ENCODE results near the gene NECTIN2. TPM values are rescaled to one million over a fixed set of nuclear protein-coding genes. Genes with fewer than 3 reads are reported as not detected.
A peak's percentile ranks its signal among the peaks of the same experiment; 100 is the strongest.

Gene NECTIN2
- total and polyA plus RNA-seq, 7 experiments from 2014 or later, result 0.16 to 9.2 (median 0.80) TPM; not detected in 1

GRCh38 chr19:44816301-44816700 is 29.8 kb upstream of the NECTIN2 start:
- POLR2A ChIA-PET, result no interaction called here

GRCh38 chr19:44817725-44818465 is 28.2 kb upstream of the NECTIN2 start:
- H3K27me3 Mint-ChIP-seq, result peaks cover 0 to 5% (median 3%) of the 10 kb centered on the region in 5 donors
- CTCF ChIA-PET, result no interaction called here
- POLR2A ChIA-PET, result interaction anchor here (0.6 kb wide), 1 partner anchor 247 kb away, joined by 3 read pairs; no protein-coding TSS in a partner anchor
- no peak overlapping the region for H3K27ac Mint-ChIP-seq
- DNase-seq (no peak), ATAC-seq (no peak)
- H3K36me3 ChIP-seq (ENCODE audit: control insufficient read depth in 2 of 3, insufficient read depth in 3 of 3, low read length in 3 of 3), result no peaks in the 10 kb centered on the region
- H3K4me1 ChIP-seq (ENCODE audit: control insufficient read depth in 2 of 2, insufficient read depth in 2 of 2, low read length in 2 of 2), result no peaks in the 10 kb centered on the region
- H3K27ac ChIP-seq (ENCODE audit: low read depth, low read length), result no peak overlapping the region
- no peaks in the 10 kb centered on the region for H3K27me3 ChIP-seq (ENCODE audit: control insufficient read depth in 2 of 2, insufficient read depth in 2 of 2, low read length in 2 of 2)
- H3K4me1 Mint-ChIP-seq, result no peaks in the 10 kb centered on the region
- no peak overlapping the region for H3K4me3 ChIP-seq (ENCODE audit: low read length)
- no peaks in the 10 kb centered on the region for H3K9me3 Mint-ChIP-seq
- no peak overlapping the region for H3K4me3 Mint-ChIP-seq
- no peaks in the 10 kb centered on the region for H3K36me3 Mint-ChIP-seq
- no peaks in the 10 kb centered on the region for H3K9me3 ChIP-seq (ENCODE audit: control insufficient read depth in 2 of 3, low read length in 3 of 3)
- intact Hi-C loops (cut with micrococcal nuclease), result no loop called here

More at GRCh38 chr19:44816301-44816700, 29.8 kb upstream of the NECTIN2 start:
- no peaks in the 10 kb centered on the region for H3K36me3 ChIP-seq (ENCODE audit: control insufficient read depth in 2 of 3, insufficient read depth in 3 of 3, low read length in 3 of 3)
- no peaks in the 10 kb centered on the region for H3K27me3 ChIP-seq (ENCODE audit: control insufficient read depth in 2 of 2, insufficient read depth in 2 of 2, low read length in 2 of 2)
- peaks cover under 1 to 13% (median 10%) of the 10 kb centered on the region in 5 donors for H3K27me3 Mint-ChIP-seq
- no peak overlapping the region for H3K27ac ChIP-seq (ENCODE audit: low read depth, low read length)
- H3K4me1 Mint-ChIP-seq, result no peaks in the 10 kb centered on the region
- no peaks in the 10 kb centered on the region for H3K9me3 Mint-ChIP-seq
- DNase-seq, result no peak
- no peak for ATAC-seq
- no peaks in the 10 kb centered on the region for H3K4me1 ChIP-seq (ENCODE audit: control insufficient read depth in 2 of 2, insufficient read depth in 2 of 2, low read length in 2 of 2)
- CTCF ChIA-PET, result no interaction called here
- no peak overlapping the region for H3K4me3 Mint-ChIP-seq
- no peak overlapping the region for H3K4me3 ChIP-seq (ENCODE audit: low read length)
- no peaks in the 10 kb centered on the region for H3K36me3 Mint-ChIP-seq
- H3K27ac Mint-ChIP-seq, result no peak overlapping the region
- intact Hi-C loops (cut with micrococcal nuclease), result no loop called here
- H3K9me3 ChIP-seq (ENCODE audit: control insufficient read depth in 2 of 3, low read length in 3 of 3), result no peaks in the 10 kb centered on the region

- no peak for DNase-seq
- Histone ChIP-seq H3K27me3 (ENCODE audit: control insufficient read depth in 2 of 2, insufficient read depth in 2 of 2, low read length in 2 of 2) (no peaks in the 10 kb centered on the region), H3K4me3 (ENCODE audit: low read length) (no peak overlapping the region), H3K27ac (ENCODE audit: low read depth, low read length) (no peak overlapping the region), H3K4me1 (ENCODE audit: control insufficient read depth in 2 of 2, insufficient read depth in 2 of 2, low read length in 2 of 2) (no peaks in the 10 kb centered on the region), H3K9me3 (ENCODE audit: control insufficient read depth in 2 of 3, low read length in 3 of 3) (no peaks in the 10 kb centered on the region), H3K36me3 (ENCODE audit: control insufficient read depth in 2 of 3, insufficient read depth in 3 of 3, low read length in 3 of 3) (no peaks in the 10 kb centered on the region)
- H3K4me1 Mint-ChIP-seq, result no peaks in the 10 kb centered on the region
- ChIA-PET CTCF (interaction anchor here (0.6 kb wide), 1 partner anchor 11 kb away, joined by 3 read pairs; no protein-coding TSS in a partner anchor), POLR2A (interaction anchor here (0.6 kb wide), 1 partner anchor 246 kb away, joined by 3 read pairs; no protein-coding TSS in a partner anchor)
- ATAC-seq, result no peak
- H3K27me3 Mint-ChIP-seq, result peaks cover 0 to 4% (median 3%) of the 10 kb centered on the region in 5 donors
- no peak overlapping the region for H3K4me3 Mint-ChIP-seq
- H3K27ac Mint-ChIP-seq, result no peak overlapping the region
- no peaks in the 10 kb centered on the region for H3K36me3 Mint-ChIP-seq
- intact Hi-C loops (cut with micrococcal nuclease), result no loop called here
- no peaks in the 10 kb centered on the region for H3K9me3 Mint-ChIP-seq
Observed at GRCh38 chr19:44818466-44819031, 27.5 kb upstream of the NECTIN2 start.

GRCh38 chr19:44819246-44819832 is 26.8 kb upstream of the NECTIN2 start:
- Histone ChIP-seq H3K27me3 (ENCODE audit: control insufficient read depth in 2 of 2, insufficient read depth in 2 of 2, low read length in 2 of 2) (no peaks in the 10 kb centered on the region), H3K4me1 (ENCODE audit: control insufficient read depth in 2 of 2, insufficient read depth in 2 of 2, low read length in 2 of 2) (no peaks in the 10 kb centered on the region), H3K27ac (ENCODE audit: low read depth, low read length) (no peak overlapping the region), H3K9me3 (ENCODE audit: control insufficient read depth in 2 of 3, low read length in 3 of 3) (no peaks in the 10 kb centered on the region), H3K4me3 (ENCODE audit: low read length) (no peak overlapping the region), H3K36me3 (ENCODE audit: control insufficient read depth in 2 of 3, insufficient read depth in 3 of 3, low read length in 3 of 3) (no peaks in the 10 kb centered on the region)
- no peaks in the 10 kb centered on the region for H3K36me3 Mint-ChIP-seq
- H3K27me3 Mint-ChIP-seq, result peaks cover 0 to 3% (median 0%) of the 10 kb centered on the region in 5 donors
- intact Hi-C loops (cut with micrococcal nuclease), result no loop called here
- ChIA-PET CTCF (interaction anchor here (0.6 kb wide), 1 partner anchor 12 kb away, joined by 3 read pairs; no protein-coding TSS in a partner anchor), POLR2A (no interaction called here)
- no peak for ATAC-seq
- H3K4me3 Mint-ChIP-seq, result no peak overlapping the region
- no peaks in the 10 kb centered on the region for H3K9me3 Mint-ChIP-seq
- DNase-seq, result no peak
- no peak overlapping the region for H3K27ac Mint-ChIP-seq
- no peaks in the 10 kb centered on the region for H3K4me1 Mint-ChIP-seq

GRCh38 chr19:44820648-44821609 is 25.2 kb upstream of the NECTIN2 start:
- H3K27me3 Mint-ChIP-seq, result peaks cover 0 to 5% (median 0%) of the 10 kb centered on the region in 5 donors
- no peaks in the 10 kb centered on the region for H3K4me1 Mint-ChIP-seq
- CTCF ChIA-PET, result no interaction called here
- intact Hi-C loops (cut with micrococcal nuclease), result no loop called here
- ATAC-seq, result no peak
- H3K4me3 Mint-ChIP-seq, result no peak overlapping the region
- H3K36me3 Mint-ChIP-seq, result no peaks in the 10 kb centered on the region
- no peak overlapping the region for H3K27ac ChIP-seq (ENCODE audit: low read depth, low read length)
- H3K36me3 ChIP-seq (ENCODE audit: control insufficient read depth in 2 of 3, insufficient read depth in 3 of 3, low read length in 3 of 3), result no peaks in the 10 kb centered on the region
- DNase-seq, result no peak
- no peaks in the 10 kb centered on the region for H3K4me1 ChIP-seq (ENCODE audit: control insufficient read depth in 2 of 2, insufficient read depth in 2 of 2, low read length in 2 of 2)
- H3K27me3 ChIP-seq (ENCODE audit: control insufficient read depth in 2 of 2, insufficient read depth in 2 of 2, low read length in 2 of 2), result no peaks in the 10 kb centered on the region
- POLR2A ChIA-PET, result no interaction called here
- no peaks in the 10 kb centered on the region for H3K9me3 Mint-ChIP-seq
- no peaks in the 10 kb centered on the region for H3K9me3 ChIP-seq (ENCODE audit: control insufficient read depth in 2 of 3, low read length in 3 of 3)
- H3K27ac Mint-ChIP-seq, result no peak overlapping the region
- H3K4me3 ChIP-seq (ENCODE audit: low read length), result no peak overlapping the region

GRCh38 chr19:44822177-44822576 is 23.9 kb upstream of the NECTIN2 start:
- H3K4me1 ChIP-seq (ENCODE audit: control insufficient read depth in 2 of 2, insufficient read depth in 2 of 2, low read length in 2 of 2), result no peaks in the 10 kb centered on the region
- CTCF ChIA-PET, result no interaction called here
- no peak for ATAC-seq

More at GRCh38 chr19:44822177-44822576, 23.9 kb upstream of the NECTIN2 start:
- no peaks in the 10 kb centered on the region for H3K4me1 Mint-ChIP-seq
- H3K9me3 ChIP-seq (ENCODE audit: control insufficient read depth in 2 of 3, low read length in 3 of 3), result no peaks in the 10 kb centered on the region
- no peak overlapping the region for H3K27ac ChIP-seq (ENCODE audit: low read depth, low read length)
- intact Hi-C loops (cut with micrococcal nuclease), result no loop called here
- peaks cover 0 to 6% (median 3%) of the 10 kb centered on the region in 5 donors for H3K27me3 Mint-ChIP-seq
- H3K27me3 ChIP-seq (ENCODE audit: control insufficient read depth in 2 of 2, insufficient read depth in 2 of 2, low read length in 2 of 2), result no peaks in the 10 kb centered on the region
- H3K4me3 ChIP-seq (ENCODE audit: low read length), result no peak overlapping the region
- POLR2A ChIA-PET, result no interaction called here
- no peaks in the 10 kb centered on the region for H3K36me3 Mint-ChIP-seq
- no peaks in the 10 kb centered on the region for H3K9me3 Mint-ChIP-seq
- H3K27ac Mint-ChIP-seq, result peak overlapping the region in 1 of 9 donors; percentile 9
- no peaks in the 10 kb centered on the region for H3K36me3 ChIP-seq (ENCODE audit: control insufficient read depth in 2 of 3, insufficient read depth in 3 of 3, low read length in 3 of 3)
- DNase-seq, result no peak
- no peak overlapping the region for H3K4me3 Mint-ChIP-seq
